Stimulated activated CD4-positive, alpha-beta T cell treated with anti-CD3 and anti-CD28 coated beads, Interleukin-2, amount 100 ng/mL, for 48 hours (primary cell): Measurements from ENCODE around the gene GRAMD1C.
A peak's percentile ranks its signal among the peaks of the same experiment; 100 is the strongest.

ENCODE experiments used
- DNase-seq, 2 donors: peaks; one replicate each; pipeline ENCODE4 v3.0.0-alpha.2; 2020

The GRAMD1C gene

GRCh38 chr3:113852506-113852905, 13.9 kb downstream of the GRAMD1C start:
- no peak for DNase-seq

- no peak for DNase-seq
These were observed 28.9 kb downstream of the GRAMD1C start for GRCh38 chr3:113867506-113867905.

GRCh38 chr3:113873293-113873692, 34.7 kb downstream of the GRAMD1C start:
- DNase-seq = no peak

- DNase-seq = no peak
These were observed 35.4 kb downstream of the GRAMD1C start for GRCh38 chr3:113873814-113874526.

GRCh38 chr3:113878403-113878802, 39.8 kb downstream of the GRAMD1C start:
- no peak for DNase-seq

GRCh38 chr3:113885050-113885449, 46.5 kb downstream of the GRAMD1C start:
- DNase-seq = no peak

GRCh38 chr3:113890256-113890900, 51.8 kb downstream of the GRAMD1C start:
- no peak for DNase-seq

GRCh38 chr3:113894927-113895326, 56.3 kb downstream of the GRAMD1C start:
- DNase-seq = no peak

- no peak for DNase-seq
These were observed 57.4 kb downstream of the GRAMD1C start for GRCh38 chr3:113895964-113896363.

- no peak for DNase-seq
These were observed 58.3 kb downstream of the GRAMD1C start for GRCh38 chr3:113896930-113897329.

GRCh38 chr3:113897373-113897777, 58.8 kb downstream of the GRAMD1C start:
- DNase-seq = no peak

- DNase-seq = no peak
These were observed 60.3 kb downstream of the GRAMD1C start for GRCh38 chr3:113898892-113899291.

GRCh38 chr3:113906568-113907140, 68.1 kb downstream of the GRAMD1C start:
- no peak for DNase-seq

GRCh38 chr3:113908133-113908532, 69.5 kb downstream of the GRAMD1C start:
- no peak for DNase-seq

- DNase-seq = no peak
These were observed 72.4 kb downstream of the GRAMD1C start for GRCh38 chr3:113910966-113911365.

- peak; percentile 1 to 10 for DNase-seq
These were observed 74.1 kb downstream of the GRAMD1C start for GRCh38 chr3:113912552-113913236.

- no peak for DNase-seq
These were observed 76.1 kb downstream of the GRAMD1C start for GRCh38 chr3:113914646-113915045.

GRCh38 chr3:113927556-113927955, 89.0 kb downstream of the GRAMD1C start:
- DNase-seq = no peak

- DNase-seq = no peak
These were observed 108.2 kb downstream of the GRAMD1C start for GRCh38 chr3:113946831-113947230.

- peak; percentile 44 to 56 for DNase-seq
These were observed 108.9 kb downstream of the GRAMD1C start, which contains the start of gene ZDHHC23 for GRCh38 chr3:113947372-113948014. Gene ZDHHC23, plus strand, starts transcription at chr3:113948013. Its CDS starts 790 bp downstream, at chr3:113948803.

- DNase-seq = peak in 1 of 2 donors; percentile 20
These were observed 109.7 kb downstream of the GRAMD1C start for GRCh38 chr3:113948015-113948917.

GRCh38 chr3:113952921-113953320, 114.3 kb downstream of the GRAMD1C start:
- no peak for DNase-seq
